HG03439 (cell line): ENCODE measurements around the gene LDLRAD3.

Experiments
- ATAC-seq: cut with Tn5 transposase; IDR thresholded peaks from one replicate; pipeline ENCODE4 v1.9.1; 2021; ENCODE audit warnings: mild to moderate bottlenecking, moderate library complexity; ENCODE audit not compliant: unreplicated experiment

LDLRAD3 gene

DNA sequence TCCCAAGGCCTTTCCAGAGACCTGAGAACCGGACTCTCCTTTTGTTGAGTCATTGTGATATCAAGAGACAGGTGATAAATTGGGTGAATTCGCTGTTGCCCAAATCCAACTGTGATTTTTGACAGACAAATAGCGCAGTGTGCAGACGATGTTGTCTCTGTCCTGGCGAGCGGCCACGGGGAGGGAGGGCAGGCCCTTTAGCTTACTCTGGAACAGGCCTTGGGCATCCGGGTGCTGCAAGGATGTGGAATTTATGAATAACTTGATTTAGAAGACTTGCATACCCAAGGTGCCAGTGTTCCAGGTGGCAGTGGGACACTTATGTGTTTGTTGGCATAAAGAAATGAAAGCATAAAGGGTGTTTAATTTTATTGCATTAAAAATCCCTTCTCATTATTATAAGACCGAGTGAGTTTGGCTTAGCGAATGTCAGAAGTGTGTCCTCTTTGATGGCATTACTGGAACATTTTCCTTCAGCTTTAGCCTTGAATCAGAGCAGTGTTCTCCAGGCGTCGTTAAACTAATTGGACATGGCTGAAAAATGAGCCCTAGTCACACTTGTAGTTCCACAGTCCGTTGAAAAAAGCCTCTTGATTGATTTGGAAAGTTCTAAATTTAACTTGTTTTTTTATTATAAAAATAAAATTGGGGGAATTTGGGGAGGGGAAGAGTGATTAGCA, 9.4 kb downstream of the LDLRAD3 start:
- ATAC-seq, result no peak

- no peak for ATAC-seq
Observed at GRCh38 chr11:35954205-35954604, 10.3 kb downstream of the LDLRAD3 start.

- ATAC-seq, result no peak
Observed at GRCh38 chr11:35955636-35956035, 11.8 kb downstream of the LDLRAD3 start.

DNA sequence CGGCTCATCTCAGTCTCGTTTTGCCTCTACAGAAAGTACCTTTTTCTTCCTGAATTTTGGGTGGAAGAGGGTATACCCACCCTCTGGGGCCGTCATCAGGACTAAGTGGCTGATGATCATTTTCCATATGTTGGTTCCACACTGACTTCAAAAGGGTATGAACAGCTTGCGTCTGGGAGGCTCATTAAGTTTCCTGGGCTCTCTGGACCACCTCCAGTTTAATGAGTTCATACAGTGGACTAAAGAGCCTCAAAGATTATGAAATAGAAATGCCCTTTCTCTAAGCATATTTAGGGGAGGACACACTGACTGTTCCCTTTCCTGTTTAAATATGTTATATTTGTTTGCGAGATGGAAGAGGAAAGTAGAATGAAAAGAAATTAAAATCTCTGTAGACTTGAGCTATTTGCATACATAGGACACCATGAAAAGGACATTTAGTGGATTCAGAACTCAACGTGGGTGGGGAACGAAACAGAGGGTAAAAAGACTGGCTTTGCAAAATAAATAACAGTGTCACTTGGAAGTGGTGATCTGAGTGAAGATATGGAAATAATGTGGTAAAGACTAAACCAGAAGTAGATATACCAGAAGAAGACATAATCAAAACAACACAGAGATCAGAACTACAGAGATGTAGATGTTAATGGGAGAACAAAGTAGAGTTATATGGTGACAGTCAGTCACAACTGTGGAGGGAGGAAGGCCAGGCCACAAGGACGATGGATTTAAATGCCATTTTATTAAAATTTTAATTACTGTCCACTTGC, 18.7 kb downstream of the LDLRAD3 start:
- no peak for ATAC-seq

DNA sequence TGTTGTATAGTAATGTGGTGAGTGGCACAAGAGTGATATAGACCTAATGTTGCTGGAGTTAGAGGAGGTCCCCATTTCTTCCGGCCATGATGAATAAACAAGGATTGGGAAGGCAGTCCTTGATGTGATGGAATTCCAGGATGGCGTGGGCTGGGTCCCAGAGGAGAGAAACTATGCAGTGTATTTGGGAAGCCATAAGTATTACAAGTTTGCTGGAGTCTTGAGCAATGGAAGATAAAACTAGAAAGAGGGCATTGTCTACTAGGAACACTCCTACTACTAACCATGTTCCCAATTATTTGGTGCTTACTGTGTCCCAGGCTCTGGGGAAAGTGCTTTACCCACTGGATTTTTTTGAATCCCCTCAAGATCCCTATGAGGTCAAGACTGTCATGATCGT, 20.0 kb downstream of the LDLRAD3 start:
- ATAC-seq, result no peak

- no peak for ATAC-seq
Observed at GRCh38 chr11:35964841-35965240, 21.0 kb downstream of the LDLRAD3 start.

GRCh38 chr11:35967042-35967441, 23.2 kb downstream of the LDLRAD3 start:
- ATAC-seq, result no peak

DNA sequence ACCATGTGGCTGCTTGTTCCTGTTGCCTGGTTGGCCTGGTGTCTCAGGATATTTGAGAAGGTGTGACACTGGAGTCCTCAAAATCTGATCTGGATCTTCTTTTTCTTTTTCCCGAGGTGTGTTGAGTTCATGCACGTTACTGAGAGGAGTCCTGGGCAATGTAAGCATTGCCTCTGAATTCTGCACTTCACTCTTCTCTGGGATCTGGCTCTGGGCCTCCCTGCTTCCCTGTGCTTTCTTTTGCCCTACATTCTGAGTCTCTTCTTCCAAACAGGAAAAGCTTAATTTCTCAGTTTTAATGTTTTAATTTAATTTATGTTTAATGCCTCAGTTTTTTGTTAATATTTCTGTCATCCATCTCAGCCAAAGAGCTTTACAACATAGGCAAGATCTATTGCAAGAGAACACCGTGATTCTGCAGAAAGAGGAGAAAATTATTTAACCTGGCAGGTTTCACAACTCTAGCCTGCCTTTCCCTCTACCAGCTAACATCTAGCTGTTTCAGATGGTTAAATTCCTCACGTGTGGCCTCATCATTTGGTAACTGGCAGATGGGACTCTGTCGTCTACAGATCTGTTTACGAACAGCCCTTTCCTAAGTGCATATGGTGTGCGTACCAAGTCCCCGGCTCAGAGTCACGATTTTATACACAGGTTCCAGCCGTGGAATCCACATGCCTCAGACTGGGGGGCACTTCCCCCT, 24.7 kb downstream of the LDLRAD3 start:
- no peak for ATAC-seq

DNA sequence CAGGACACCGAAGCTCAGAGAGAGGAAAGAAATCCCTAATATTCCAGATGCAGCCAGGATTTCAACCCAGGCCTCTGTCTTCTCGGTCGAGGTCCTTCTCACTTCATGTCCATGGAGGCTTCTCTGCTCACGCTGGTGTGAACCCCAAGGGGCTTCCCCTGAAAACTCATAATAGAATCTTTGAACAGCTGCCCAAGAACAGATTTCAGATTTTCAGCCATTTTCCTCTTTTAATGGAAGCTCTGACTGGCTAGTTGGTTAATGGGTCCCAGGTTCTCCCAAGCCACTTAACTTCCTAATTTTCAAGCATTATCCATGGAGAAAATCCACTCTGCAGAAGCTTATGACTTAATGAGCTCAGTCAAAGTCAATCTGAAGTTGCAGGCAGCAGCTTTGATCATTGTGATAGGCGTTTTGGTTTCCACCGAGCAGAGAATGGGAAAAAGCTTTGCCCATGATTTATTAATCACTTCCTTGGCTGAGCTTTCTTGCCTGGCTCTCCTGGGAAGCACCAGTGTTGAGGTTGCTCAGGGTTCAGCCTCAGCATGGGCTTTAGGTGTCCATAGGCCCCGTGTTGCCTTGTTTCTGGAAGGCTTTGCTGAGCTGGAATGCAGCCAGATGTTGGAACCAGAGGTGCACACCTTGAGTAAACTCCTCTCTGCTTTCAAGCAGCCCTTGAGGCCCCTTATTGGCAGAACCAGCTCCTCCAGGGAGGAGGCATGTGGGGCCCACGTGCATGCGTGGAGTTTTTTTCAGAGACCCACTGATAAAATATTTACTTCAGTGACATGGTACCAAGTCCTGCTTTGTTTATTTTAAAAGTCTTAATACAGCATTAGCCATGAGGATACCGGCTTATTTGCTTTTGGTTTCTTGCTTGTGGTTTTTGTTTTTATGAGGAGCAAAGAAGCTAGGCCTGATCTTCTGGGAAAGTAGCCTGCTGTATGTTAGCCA, 25.5 kb downstream of the LDLRAD3 start:
- no peak for ATAC-seq

GRCh38 chr11:35970445-35970844, 26.6 kb downstream of the LDLRAD3 start:
- ATAC-seq, result no peak

DNA sequence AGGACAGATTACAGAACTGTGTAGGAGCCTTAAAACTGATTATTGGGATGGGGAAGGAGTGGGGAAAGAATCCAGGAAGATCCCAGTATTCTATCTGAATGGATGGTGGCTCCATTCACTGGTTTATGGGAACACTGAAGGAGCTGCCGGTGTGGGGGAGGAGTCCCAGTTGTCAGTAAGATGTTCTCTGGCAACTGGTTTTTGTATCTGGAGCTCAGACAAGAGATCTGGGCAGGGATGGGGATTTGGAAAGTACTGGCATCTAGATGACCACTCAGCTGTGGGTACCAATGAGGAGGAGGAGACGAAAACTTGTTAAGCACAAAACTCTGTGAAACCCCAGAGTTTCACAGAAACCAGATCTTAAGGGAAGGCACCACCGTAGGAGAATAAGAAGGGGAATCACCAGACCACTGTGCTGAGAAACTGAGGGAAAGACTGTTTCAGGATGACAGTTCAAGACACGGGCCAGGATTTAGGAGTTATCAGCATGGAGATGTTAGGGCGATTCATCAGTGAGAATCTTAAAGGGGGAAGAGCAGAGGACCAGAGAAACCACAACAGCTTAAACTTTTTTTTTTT, 28.1 kb downstream of the LDLRAD3 start:
- ATAC-seq, result no peak

- ATAC-seq, result no peak
Observed at GRCh38 chr11:35974882-35975589, 31.2 kb downstream of the LDLRAD3 start.

DNA sequence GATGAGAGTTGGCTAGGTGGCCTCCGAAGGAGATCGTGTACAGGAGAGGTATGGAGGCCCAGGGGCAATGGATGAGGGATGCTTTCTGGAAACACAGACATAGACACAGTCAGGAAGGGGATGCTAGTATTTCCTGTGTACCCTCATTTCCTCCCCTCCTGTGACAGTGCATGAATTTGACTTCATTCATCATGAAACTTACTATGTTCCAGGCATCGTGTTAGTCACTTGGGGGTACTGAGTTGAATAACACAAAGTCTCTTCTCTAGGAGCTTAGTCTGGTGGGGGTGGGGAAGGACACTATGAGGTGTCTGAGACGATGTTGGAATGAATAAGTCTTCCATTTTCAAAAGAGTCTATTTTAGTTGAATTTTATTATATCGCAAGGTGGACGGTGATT, 32.6 kb downstream of the LDLRAD3 start:
- no peak for ATAC-seq

GRCh38 chr11:35978183-35978582, 34.3 kb downstream of the LDLRAD3 start:
- no peak for ATAC-seq

DNA sequence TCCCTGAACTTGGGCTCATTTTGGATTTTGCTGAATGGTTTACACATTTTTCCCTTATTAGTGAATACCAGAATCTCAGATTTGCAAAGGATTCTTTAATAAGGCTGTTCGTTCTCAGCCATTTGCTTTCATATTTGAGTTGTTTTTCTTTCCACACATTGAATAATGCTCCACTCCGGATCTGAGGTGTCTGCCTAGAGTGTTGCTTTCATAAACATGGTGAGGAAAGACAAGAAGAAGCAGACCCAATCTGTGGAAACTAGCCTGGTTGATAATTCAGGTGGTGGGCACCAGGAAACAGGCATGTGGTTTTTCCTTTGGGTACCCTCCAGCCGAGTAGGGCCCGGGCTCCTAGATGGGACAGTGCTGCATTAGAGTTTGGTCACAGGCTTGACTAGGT, 35.0 kb downstream of the LDLRAD3 start:
- no peak for ATAC-seq

DNA sequence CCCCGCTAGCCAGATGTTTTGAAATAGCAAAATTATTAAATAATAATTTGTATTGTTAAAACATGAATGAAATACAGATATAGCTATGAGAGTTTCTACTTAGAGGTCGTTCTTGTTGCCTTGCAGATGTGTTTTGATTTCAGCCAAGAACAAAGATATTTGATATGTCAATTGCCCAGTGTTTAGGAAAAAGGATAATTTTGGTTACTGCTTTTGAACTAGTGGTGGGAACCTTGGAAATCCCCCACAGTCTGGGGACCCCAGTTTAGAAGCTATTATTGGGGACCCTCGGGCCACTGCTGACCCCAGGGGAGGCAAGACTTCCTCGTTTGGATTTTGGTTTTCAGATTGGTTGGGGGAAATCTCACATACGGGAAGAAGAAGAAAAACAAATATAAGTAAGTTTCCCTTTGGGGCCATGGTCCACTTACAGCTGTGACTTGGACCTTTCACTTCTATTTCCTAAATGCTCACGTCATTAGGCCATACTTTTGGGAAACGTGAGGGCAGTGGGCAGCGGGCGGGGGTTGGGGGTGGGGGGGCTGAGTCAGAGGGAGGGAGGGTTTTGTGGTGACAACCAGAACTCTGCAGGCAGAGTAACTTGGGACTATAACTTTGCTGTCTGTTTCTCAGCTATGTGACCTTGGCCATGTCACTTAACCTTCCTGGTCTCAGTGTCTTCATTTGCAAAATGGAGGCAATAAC, 37.0 kb downstream of the LDLRAD3 start:
- no peak for ATAC-seq

DNA sequence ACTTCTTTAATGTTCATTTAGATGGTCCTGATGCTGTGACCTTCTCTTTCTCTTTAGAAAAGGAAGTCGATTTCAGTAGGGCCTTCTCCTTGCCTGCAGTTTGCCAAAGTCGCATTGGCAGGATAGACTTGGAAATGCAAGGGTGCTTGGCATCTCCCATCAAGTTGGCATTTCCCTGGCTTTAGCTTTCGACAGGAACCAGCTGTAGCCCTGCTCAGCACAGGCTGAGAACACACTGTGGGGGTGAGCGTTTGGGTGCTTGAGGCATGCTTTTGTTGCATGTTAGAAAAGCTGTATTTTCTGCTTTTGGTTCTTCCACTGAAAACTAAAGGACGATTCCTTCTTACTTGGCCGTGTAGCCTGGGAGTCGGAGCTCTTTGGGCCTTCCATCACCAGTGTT, 37.7 kb downstream of the LDLRAD3 start:
- ATAC-seq, result no peak

GRCh38 chr11:35982061-35982460, 38.2 kb downstream of the LDLRAD3 start:
- ATAC-seq, result no peak

- ATAC-seq, result no peak
Observed at GRCh38 chr11:35983981-35984380, 40.1 kb downstream of the LDLRAD3 start.
